Measurements from ENCODE around the gene FFAR3. TPM values are rescaled to one million over a fixed set of nuclear protein-coding genes. Genes with fewer than 3 reads are reported as not detected.
"Not testable (repeated sequence)": the region's sequence is repeated elsewhere in the genome, so short reads cannot be mapped to it uniquely, and the experiment has no call there.

The FFAR3 gene
- total and polyA plus RNA-seq, 12 donors = 0.11 to 0.18 (median 0.17) TPM; not detected in 8

DNA sequence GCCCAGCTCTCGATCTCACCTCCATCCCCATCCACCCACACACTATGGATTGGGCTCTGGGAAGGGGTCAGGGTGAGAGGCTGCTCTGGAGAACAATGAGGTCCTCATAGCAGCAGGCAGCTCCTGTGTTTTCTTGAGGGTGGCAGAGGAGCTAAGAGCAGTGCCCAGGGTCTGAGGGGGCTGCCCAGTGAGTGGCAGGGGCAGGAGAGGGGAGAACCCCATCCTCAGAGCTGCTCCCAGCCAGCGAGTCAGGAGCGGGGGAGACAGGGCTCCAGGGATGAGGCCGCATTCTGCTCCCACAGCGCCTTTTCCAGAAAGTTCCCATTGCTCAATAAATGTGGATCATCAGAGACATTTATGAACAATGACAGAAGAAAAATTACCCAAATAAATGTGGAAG, 1.8 kb downstream of the FFAR3 start:
- H3K4me1 ChIP-seq (replicated peaks in 1 of 2); H3K4me3 ChIP-seq; H3K9me3 ChIP-seq (replicated peaks in 1 of 3); intact Hi-C loops (cut with DNase I); H3K27me3 ChIP-seq; H3K36me3 ChIP-seq (replicated peaks in 1 of 2); H3K27ac ChIP-seq: not testable (repeated sequence)
- peak in 1 of 7 donors; percentile 2 for DNase-seq
- 80 to 93% methylated on average over 2 of the region's 5 CpGs; no CpG with 5 or more reads in 2 of the 4 donors for WGBS, 4 donors

DNA sequence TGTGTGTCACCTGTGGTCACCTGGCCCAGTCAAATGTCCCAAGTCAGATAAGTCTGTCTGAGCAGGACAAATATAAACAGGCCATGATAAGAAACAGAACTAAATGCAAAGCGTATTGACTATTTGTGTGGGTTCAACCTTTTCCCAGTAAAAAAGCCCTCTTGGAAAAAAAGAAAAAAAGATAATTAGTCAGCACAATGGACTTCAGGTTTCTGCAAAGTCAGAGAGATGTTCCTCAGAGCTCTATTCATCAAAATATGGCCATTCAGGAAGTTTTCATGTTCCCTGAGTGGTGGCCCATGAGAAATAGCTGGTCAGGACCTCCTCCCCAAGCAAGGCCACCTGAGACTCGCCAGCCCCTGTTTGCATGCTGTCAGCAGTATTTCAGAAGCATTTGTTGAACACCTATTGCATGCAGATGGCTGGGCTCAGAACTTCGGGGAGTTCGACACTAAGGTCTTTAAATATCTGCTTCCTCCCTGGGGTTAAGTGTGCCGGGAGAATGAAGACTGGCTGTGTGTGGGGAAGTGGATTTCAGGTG, 2.7 kb downstream of the FFAR3 start:
- TF ChIP-seq, protein P1, sequence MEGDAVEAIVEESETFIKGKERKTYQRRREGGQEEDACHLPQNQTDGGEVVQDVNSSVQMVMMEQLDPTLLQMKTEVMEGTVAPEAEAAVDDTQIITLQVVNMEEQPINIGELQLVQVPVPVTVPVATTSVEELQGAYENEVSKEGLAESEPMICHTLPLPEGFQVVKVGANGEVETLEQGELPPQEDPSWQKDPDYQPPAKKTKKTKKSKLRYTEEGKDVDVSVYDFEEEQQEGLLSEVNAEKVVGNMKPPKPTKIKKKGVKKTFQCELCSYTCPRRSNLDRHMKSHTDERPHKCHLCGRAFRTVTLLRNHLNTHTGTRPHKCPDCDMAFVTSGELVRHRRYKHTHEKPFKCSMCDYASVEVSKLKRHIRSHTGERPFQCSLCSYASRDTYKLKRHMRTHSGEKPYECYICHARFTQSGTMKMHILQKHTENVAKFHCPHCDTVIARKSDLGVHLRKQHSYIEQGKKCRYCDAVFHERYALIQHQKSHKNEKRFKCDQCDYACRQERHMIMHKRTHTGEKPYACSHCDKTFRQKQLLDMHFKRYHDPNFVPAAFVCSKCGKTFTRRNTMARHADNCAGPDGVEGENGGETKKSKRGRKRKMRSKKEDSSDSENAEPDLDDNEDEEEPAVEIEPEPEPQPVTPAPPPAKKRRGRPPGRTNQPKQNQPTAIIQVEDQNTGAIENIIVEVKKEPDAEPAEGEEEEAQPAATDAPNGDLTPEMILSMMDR (IDR thresholded peaks at IDR 0.05) = no peak
- TF ChIP-seq POLR2A (IDR thresholded peaks at IDR 0.05) = no peak
- no peaks in the 10 kb centered on the region for H3K4me1 ChIP-seq (replicated peaks in 1 of 2)
- no peaks in the 10 kb centered on the region for H3K27me3 ChIP-seq
- no peak overlapping the region for H3K4me3 ChIP-seq
- intact Hi-C loops (cut with DNase I) = no loop called here
- no peaks in the 10 kb centered on the region for H3K36me3 ChIP-seq (replicated peaks in 1 of 2)
- 38 to 71% (median 53%) methylated on average over 5 of the region's 5 CpGs; no CpG with 5 or more reads in 1 of the 4 donors for WGBS, 4 donors
- no peak overlapping the region for H3K27ac ChIP-seq
- DNase-seq = peak in 1 of 7 donors; percentile 2
- no peaks in the 10 kb centered on the region for H3K9me3 ChIP-seq (replicated peaks in 1 of 3)

DNA sequence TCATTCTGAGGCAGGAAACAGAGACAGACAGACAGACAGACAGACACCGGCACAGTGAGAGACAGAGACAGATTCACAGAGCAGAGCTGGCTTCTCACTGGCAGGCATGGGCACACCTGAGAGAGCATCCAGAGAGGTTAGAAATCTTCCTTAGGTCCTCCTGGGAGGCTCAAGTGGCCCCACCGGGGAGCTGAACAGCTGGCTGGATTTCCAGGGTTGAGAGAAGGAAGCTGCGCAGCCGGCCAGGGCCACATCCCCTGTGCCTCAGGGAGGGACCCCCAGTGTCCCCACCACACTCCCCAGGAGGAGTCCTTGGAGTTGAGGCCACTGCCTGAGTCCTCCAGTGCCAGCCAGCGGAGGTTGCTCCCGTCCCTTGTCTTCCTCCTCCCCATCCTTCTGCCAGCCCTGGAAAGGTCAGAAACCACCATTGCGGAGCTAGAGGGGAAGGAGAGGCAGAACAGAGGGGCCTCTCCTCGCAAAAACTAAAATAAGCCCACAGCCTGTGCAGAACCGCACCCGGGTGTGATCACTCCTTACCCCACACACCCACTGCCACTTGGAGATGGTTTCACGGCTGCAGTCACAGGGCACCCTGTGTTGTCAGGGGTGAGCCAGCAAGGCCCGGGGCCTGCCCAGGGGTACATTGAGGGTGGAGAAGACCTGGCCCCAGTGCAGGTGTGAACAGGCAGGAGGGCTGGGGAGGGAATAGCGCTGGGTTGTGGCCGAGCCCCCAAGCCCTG, 4.2 kb downstream of the FFAR3 start:
- WGBS, 4 donors = 79 to 83% (median 80%) methylated on average over 10 to 14 of the region's 14 CpGs; no CpG with 5 or more reads in 1 of the 4 donors
- intact Hi-C loops (cut with DNase I) = no loop called here
- Histone ChIP-seq H3K36me3 (replicated peaks in 1 of 2) (no peaks in the 10 kb centered on the region), H3K9me3 (replicated peaks in 1 of 3) (no peaks in the 10 kb centered on the region), H3K27me3 (no peaks in the 10 kb centered on the region), H3K27ac (no peak overlapping the region), H3K4me3 (no peak overlapping the region), H3K4me1 (replicated peaks in 1 of 2) (no peaks in the 10 kb centered on the region)
- TF ChIP-seq POLR2A (IDR thresholded peaks at IDR 0.05) = no peak
- TF ChIP-seq, protein P1 (IDR thresholded peaks at IDR 0.05) = no peak
- peak in 1 of 7 donors; percentile 30 for DNase-seq

DNA sequence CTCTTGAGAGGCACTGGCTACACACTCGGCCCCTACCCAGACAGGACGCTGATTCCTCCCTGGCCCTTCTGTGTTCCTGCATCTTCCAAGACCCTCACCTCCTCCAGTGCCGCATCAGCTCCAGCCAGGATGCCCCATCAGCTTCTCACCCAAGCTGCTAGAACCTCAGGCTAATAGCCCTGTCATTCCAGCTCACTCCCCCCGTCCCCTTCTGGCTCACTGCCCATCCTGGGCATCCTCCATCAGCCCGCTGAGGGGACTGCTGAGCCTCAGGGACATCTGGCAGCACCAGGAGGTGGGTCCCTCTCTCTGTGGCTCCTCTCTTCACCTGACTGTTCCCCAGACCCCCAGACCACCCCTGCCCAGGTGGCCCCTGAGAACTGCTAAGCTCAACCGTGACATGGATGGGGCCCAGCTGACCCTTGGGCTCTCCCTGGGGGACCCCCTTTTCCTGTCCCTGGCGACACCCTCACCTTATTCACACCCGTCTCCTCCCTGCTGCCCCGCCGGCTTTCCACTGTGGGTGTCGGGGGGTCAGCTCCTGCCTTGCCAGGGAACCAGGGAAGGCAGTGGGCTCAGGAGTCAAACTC, 4.8 kb downstream of the FFAR3 start:
- Histone ChIP-seq H3K27me3 (no peaks in the 10 kb centered on the region), H3K36me3 (replicated peaks in 1 of 2) (no peaks in the 10 kb centered on the region), H3K9me3 (replicated peaks in 1 of 3) (no peaks in the 10 kb centered on the region), H3K27ac (no peak overlapping the region), H3K4me1 (replicated peaks in 1 of 2) (no peaks in the 10 kb centered on the region), H3K4me3 (no peak overlapping the region)
- TF ChIP-seq POLR2A (IDR thresholded peaks at IDR 0.05) = no peak
- TF ChIP-seq, protein P1 (IDR thresholded peaks at IDR 0.05) = no peak
- 85 to 88% (median 88%) methylated on average over 7 to 11 of the region's 11 CpGs; no CpG with 5 or more reads in 1 of the 4 donors for WGBS, 4 donors
- DNase-seq = peak in 1 of 7 donors; percentile 33
- intact Hi-C loops (cut with DNase I) = no loop called here
